ENCODE results near the gene SLC4A7.
"Not testable (repeated sequence)": the region's sequence is repeated elsewhere in the genome, so short reads cannot be mapped to it uniquely, and the experiment has no call there.

SLC4A7 gene

GRCh38 chr3:27487383-27487782 is 3.2 kb upstream of the SLC4A7 start:
- DNase-seq (ENCODE audit: low read depth in 1 of 2, low spot score in 1 of 2): no peak

GRCh38 chr3:27486336-27486735 is 2.2 kb upstream of the SLC4A7 start:
- no peak for DNase-seq (ENCODE audit: low read depth in 1 of 2, low spot score in 1 of 2)

- no peak for DNase-seq (ENCODE audit: low read depth in 1 of 2, low spot score in 1 of 2)
These were observed 1.7 kb upstream of the SLC4A7 start for GRCh38 chr3:27485866-27486265.

GRCh38 chr3:27483117-27484014 is 818 bp downstream of the SLC4A7 start:
- DNase-seq (ENCODE audit: low read depth in 1 of 2, low spot score in 1 of 2): peak; percentile 15 to 20

GRCh38 chr3:27479806-27480543 is 4.2 kb downstream of the SLC4A7 start:
- DNase-seq (ENCODE audit: low read depth in 1 of 2, low spot score in 1 of 2): no peak

- DNase-seq (ENCODE audit: low read depth in 1 of 2, low spot score in 1 of 2): no peak
These were observed 12.1 kb downstream of the SLC4A7 start for GRCh38 chr3:27471923-27472550.

GRCh38 chr3:27468283-27468886 is 15.8 kb downstream of the SLC4A7 start:
- DNase-seq (ENCODE audit: low read depth in 1 of 2, low spot score in 1 of 2): no peak

GRCh38 chr3:27467545-27467944 is 16.6 kb downstream of the SLC4A7 start:
- DNase-seq (ENCODE audit: low read depth in 1 of 2, low spot score in 1 of 2): no peak

- DNase-seq (ENCODE audit: low read depth in 1 of 2, low spot score in 1 of 2): no peak
These were observed 19.5 kb downstream of the SLC4A7 start for GRCh38 chr3:27464646-27465045.

- no peak for DNase-seq (ENCODE audit: low read depth in 1 of 2, low spot score in 1 of 2)
These were observed 22.0 kb downstream of the SLC4A7 start for GRCh38 chr3:27462228-27462627.

GRCh38 chr3:27458929-27459328 is 25.3 kb downstream of the SLC4A7 start:
- no peak for DNase-seq (ENCODE audit: low read depth in 1 of 2, low spot score in 1 of 2)

- no peak for DNase-seq (ENCODE audit: low read depth in 1 of 2, low spot score in 1 of 2)
These were observed 27.6 kb downstream of the SLC4A7 start for GRCh38 chr3:27456554-27456953.

GRCh38 chr3:27454914-27455313 is 29.3 kb downstream of the SLC4A7 start:
- DNase-seq (ENCODE audit: low read depth in 1 of 2, low spot score in 1 of 2): no peak

- no peak for DNase-seq (ENCODE audit: low read depth in 1 of 2, low spot score in 1 of 2)
These were observed 29.7 kb downstream of the SLC4A7 start for GRCh38 chr3:27454461-27454860.

GRCh38 chr3:27452368-27453090 is 31.7 kb downstream of the SLC4A7 start:
- DNase-seq (ENCODE audit: low read depth in 1 of 2, low spot score in 1 of 2): no peak

GRCh38 chr3:27451842-27452241 is 32.3 kb downstream of the SLC4A7 start:
- DNase-seq (ENCODE audit: low read depth in 1 of 2, low spot score in 1 of 2): no peak

- DNase-seq (ENCODE audit: low read depth in 1 of 2, low spot score in 1 of 2): no peak
These were observed 32.9 kb downstream of the SLC4A7 start for GRCh38 chr3:27451251-27451650.

GRCh38 chr3:27449530-27450150 is 34.5 kb downstream of the SLC4A7 start:
- no peak for DNase-seq (ENCODE audit: low read depth in 1 of 2, low spot score in 1 of 2)

GRCh38 chr3:27442995-27443394 is 41.2 kb downstream of the SLC4A7 start:
- not testable (repeated sequence) for DNase-seq (ENCODE audit: low read depth in 1 of 2, low spot score in 1 of 2)

- DNase-seq (ENCODE audit: low read depth in 1 of 2, low spot score in 1 of 2): not testable (repeated sequence)
These were observed 45.8 kb downstream of the SLC4A7 start for GRCh38 chr3:27438352-27438751.
